Loucy (cell line): ENCODE data around the gene EPX.

Experiments
- H2AFZ ChIP-seq: fragments of 200-600 bp; sonication (generic); 2 replicates; pipeline ENCODE4 v1.6.0; 2016; ENCODE audit warnings: antibody characterized with exemption, mild to moderate bottlenecking, low read length, moderate library complexity
- H3F3A ChIP-seq: fragments of 200-600 bp; 2 replicates; pipeline ENCODE4 v1.6.0; 2016; ENCODE audit warnings: antibody characterized with exemption, low read depth, mild to moderate bottlenecking
- H3K27me3 ChIP-seq: fragments of 200-600 bp; sonication (generic); 2 replicates; pipeline ENCODE4 v1.6.1; 2014; ENCODE audit warnings: low read length, mild to moderate bottlenecking; ENCODE audit not compliant: insufficient read depth, poor library complexity, severe bottlenecking
- H3K36me3 ChIP-seq: fragments of 200-600 bp; sonication (generic); 2 replicates; pipeline ENCODE4 v1.6.1; 2016; ENCODE audit warnings: low read length; ENCODE audit not compliant: insufficient read depth
- H3K4me1 ChIP-seq: fragments of 200-600 bp; sonication (generic); 2 replicates; pipeline ENCODE4 v1.5.1; 2014; ENCODE audit warnings: low read length, mild to moderate bottlenecking; ENCODE audit not compliant: insufficient read depth, poor library complexity, severe bottlenecking
- H3K4me2 ChIP-seq: fragments of 200-600 bp; sonication (generic); 2 replicates; pipeline ENCODE4 v1.6.0; 2014; ENCODE audit warnings: antibody characterized with exemption, low read length, low read depth, mild to moderate bottlenecking; ENCODE audit not compliant: poor library complexity, severe bottlenecking
- H3K4me3 ChIP-seq: fragments of 200-600 bp; sonication (generic); 2 replicates; pipeline ENCODE4 v1.5.1; 2014; ENCODE audit warnings: low read length, mild to moderate bottlenecking, mixed read lengths; ENCODE audit not compliant: poor library complexity, severe bottlenecking
- H3K79me2 ChIP-seq: fragments of 200-600 bp; sonication (generic); 2 replicates; pipeline ENCODE4 v1.6.1; 2014; ENCODE audit warnings: low read length; ENCODE audit not compliant: insufficient read depth
- H3K9ac ChIP-seq: fragments of 200-600 bp; sonication (generic); 2 replicates; pipeline ENCODE4 v1.6.0; 2014; ENCODE audit warnings: mild to moderate bottlenecking, low read depth, low read length, moderate library complexity; ENCODE audit not compliant: poor library complexity, severe bottlenecking
- H3K9me2 ChIP-seq: fragments of 200-600 bp; sonication (generic); replicated peaks from 2 replicates; pipeline ENCODE4 v1.6.1; 2016; ENCODE audit warnings: low read depth, low read length, mixed read lengths
- H3K9me3 ChIP-seq: fragments of 200-600 bp; sonication (generic); 2 replicates; pipeline ENCODE4 v1.6.1; 2014; ENCODE audit warnings: mild to moderate bottlenecking, antibody characterized with exemption, low read length, low read depth; ENCODE audit not compliant: insufficient read depth
- H4K20me1 ChIP-seq: fragments of 200-600 bp; sonication (generic); 2 replicates; pipeline ENCODE4 v1.6.0; 2014; ENCODE audit warnings: antibody characterized with exemption, low read length, mild to moderate bottlenecking; ENCODE audit not compliant: insufficient read depth, poor library complexity, severe bottlenecking
- CTCF ChIP-seq: fragments of 200-600 bp; sonication (generic); conservative IDR thresholded peaks from 2 replicates; pipeline ENCODE4 v1.5.1; 2014; ENCODE audit warnings: mild to moderate bottlenecking, antibody characterized with exemption, low read length
- EZH2phosphoT487 ChIP-seq: fragments of 200-600 bp; IDR thresholded peaks from 2 replicates; pipeline ENCODE4 v1.6.1; 2018; ENCODE audit warnings: antibody characterized with exemption, mild to moderate bottlenecking, moderate library complexity, borderline replicate concordance

EPX gene

GRCh38 chr17:58238147-58238634, 45.7 kb downstream of the EPX start, which contains the start of gene LPO:
LPO (plus strand) TSS chr17:58238584; CDS start chr17:58242980, 4,396 bp downstream.
- no peak within 1 kb of the TSS for H3K4me2 ChIP-seq
- no peaks in the 10 kb centered on the region for H3K36me3 ChIP-seq
- peaks cover 16% of the 10 kb centered on the region for H3K27me3 ChIP-seq
- no peaks in the 10 kb centered on the region for H3K9me2 ChIP-seq
- TF ChIP-seq CTCF (no peak), EZH2phosphoT487 (no peak)
- no peaks in the 10 kb centered on the region for H4K20me1 ChIP-seq
- H3K4me3 ChIP-seq, result no peak within 1 kb of the TSS
- H3K4me1 ChIP-seq, result no peaks in the 10 kb centered on the region
- no peaks in the 10 kb centered on the region for H3F3A ChIP-seq
- H2AFZ ChIP-seq, result no peak within 1 kb of the TSS
- H3K79me2 ChIP-seq, result no peaks in the 10 kb centered on the region
- no peak within 1 kb of the TSS for H3K9ac ChIP-seq
- H3K9me3 ChIP-seq, result no peaks in the 10 kb centered on the region

GRCh38 chr17:58239987-58240386, 47.5 kb downstream of the EPX start:
- Histone ChIP-seq H4K20me1 (no peaks in the 10 kb centered on the region), H3K4me1 (no peaks in the 10 kb centered on the region), H3K36me3 (no peaks in the 10 kb centered on the region), H3K9me3 (no peaks in the 10 kb centered on the region), H3K79me2 (no peaks in the 10 kb centered on the region), H3K4me3 (no peak overlapping the region), H3K4me2 (no peak overlapping the region), H2AFZ (no peak overlapping the region), H3K27me3 (peaks cover 14% of the 10 kb centered on the region), H3K9ac (no peak overlapping the region), H3K9me2 (no peaks in the 10 kb centered on the region), H3F3A (no peaks in the 10 kb centered on the region)
- TF ChIP-seq EZH2phosphoT487 (no peak), CTCF (no peak)

GRCh38 chr17:58242171-58242784, 49.8 kb downstream of the EPX start:
- H2AFZ ChIP-seq, result no peak overlapping the region
- H3F3A ChIP-seq, result no peaks in the 10 kb centered on the region
- no peak overlapping the region for H3K4me2 ChIP-seq
- no peaks in the 10 kb centered on the region for H3K79me2 ChIP-seq
- no peaks in the 10 kb centered on the region for H3K9me3 ChIP-seq
- H3K27me3 ChIP-seq, result no peaks in the 10 kb centered on the region
- TF ChIP-seq CTCF (no peak), EZH2phosphoT487 (no peak)
- H3K4me1 ChIP-seq, result no peaks in the 10 kb centered on the region
- H3K4me3 ChIP-seq, result no peak overlapping the region
- H4K20me1 ChIP-seq, result no peaks in the 10 kb centered on the region
- no peak overlapping the region for H3K9ac ChIP-seq
- H3K9me2 ChIP-seq, result no peaks in the 10 kb centered on the region
- no peaks in the 10 kb centered on the region for H3K36me3 ChIP-seq
